Measurements from ENCODE around the gene IL1RL2.

The IL1RL2 gene

DNA sequence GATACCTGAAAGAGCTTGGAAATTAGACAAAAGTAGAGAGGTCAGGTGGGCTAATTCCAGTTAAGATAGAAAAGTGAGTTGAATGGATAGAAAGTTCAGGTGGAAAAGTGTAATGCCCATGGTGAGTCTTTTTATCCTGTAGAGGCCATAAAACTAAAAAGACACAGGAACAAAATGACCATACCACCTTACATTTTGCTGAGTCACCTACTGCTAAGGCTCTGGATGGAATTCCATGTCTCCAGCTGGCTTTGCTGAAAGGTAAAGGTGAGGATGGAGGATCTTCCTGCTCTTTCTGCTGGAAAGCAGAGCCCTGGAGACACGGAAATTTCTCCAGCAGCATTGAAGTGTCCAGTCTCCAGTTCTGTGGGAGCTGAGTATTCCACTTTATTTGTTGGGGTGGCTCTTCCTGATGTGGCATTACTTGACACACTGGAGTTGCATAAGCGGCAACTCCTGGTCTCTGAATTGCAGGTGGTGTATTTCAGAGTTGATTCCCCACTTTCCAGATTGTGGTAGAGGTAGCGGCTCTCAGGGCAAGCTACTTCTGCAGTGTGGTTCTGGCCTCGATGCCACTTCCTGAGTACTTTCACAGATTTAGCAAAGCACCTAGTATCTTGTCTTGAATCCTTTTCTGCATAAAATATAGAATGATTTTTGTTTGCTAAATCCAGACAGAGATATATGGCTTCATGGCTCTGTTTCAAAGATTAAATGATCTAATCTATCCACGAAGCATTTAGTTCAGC lies 10.7 kb downstream of the IL1RL2 start:
- DNase-seq = no peak

DNA sequence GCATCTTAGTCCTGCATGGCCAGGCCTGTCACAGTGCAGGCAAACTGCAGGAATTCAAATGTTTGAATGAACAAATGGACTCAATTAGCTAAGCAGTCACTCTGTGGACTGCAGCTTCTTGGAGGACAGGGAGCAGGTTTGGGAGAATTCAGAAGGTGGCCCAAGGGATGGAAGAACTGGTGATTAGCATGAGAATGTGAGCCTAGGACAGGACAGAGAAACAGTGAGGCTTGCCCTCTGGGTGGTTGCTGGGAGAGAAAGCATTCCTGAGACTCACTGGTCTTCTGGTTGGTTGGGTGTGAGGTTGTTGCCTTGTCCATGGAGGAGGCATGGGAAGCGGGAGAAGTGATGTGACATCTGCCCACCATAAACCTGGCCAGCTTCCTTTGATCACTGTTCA lies 13.7 kb downstream of the IL1RL2 start:
- DNase-seq = no peak

DNA sequence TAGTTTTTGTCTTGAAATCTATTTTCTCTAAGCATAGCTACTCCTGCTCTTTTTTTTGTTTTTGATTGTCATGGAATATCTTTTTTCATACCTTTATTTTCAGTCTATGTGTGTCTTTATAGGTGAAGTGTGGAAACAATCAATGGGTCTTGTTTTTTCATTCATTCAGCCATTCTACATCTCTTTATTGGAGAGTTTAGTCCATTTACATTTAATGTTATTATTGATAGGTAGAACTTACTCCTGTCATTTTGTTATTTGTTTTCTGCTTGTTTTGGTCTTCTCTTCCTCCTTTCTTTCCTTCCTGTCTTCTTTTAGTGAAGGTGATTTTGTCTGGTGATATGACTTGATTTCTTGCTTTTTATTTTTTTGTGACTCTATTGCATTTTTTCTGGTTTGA lies 17.8 kb downstream of the IL1RL2 start:
- no peak for DNase-seq

DNA sequence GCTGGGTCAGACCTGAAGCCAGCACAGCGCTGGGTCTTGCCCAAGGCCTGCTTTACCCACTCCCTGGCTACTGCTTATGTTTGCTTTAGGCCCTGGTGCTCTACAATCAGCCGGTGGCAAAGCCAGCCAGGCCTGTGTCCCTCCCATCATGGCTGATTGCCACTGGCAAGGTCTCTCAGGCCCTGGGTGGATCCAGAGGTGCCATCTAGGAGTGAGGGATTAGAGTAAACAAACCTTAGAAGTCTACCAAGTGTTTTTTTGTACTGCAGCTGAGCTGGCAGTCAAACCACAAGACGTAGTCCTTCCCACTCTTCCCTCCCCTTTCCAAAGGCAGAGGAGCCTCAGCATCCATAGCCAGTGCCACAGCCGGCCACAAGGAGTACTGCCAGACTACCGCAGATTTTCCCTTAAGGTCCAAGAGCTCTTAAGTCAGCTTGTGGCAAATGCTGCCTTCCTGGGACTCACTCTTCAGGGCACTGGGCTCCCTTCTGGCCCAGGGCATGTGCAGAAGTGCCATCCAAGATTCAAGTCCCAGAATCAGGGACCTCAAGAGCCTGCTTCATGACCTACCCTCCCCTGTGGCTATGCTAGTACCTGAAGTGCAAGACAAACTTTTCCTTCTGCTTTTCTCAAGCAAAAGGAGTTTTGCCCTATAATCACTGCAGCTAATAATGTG lies 20.0 kb downstream of the IL1RL2 start:
- no peak for DNase-seq

DNA sequence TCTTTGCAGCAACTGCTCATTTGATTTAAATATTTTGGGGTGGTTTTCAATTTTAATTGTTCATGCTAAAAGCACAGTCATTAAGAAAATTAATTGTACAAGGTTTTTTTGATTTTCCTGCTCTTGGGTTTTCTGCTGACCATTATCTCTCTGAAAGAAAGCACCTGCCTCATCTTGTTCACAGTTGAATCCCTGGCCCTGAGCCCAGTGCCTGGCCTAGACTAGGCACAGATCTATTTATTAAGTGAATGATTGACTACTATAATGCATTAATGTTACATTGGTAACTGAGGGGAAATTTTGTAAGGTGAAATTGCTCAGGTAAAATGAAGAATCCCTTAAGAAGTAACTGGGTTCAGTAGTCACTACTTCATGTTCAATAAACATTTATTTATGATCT lies 22.0 kb downstream of the IL1RL2 start:
- DNase-seq = no peak

DNA sequence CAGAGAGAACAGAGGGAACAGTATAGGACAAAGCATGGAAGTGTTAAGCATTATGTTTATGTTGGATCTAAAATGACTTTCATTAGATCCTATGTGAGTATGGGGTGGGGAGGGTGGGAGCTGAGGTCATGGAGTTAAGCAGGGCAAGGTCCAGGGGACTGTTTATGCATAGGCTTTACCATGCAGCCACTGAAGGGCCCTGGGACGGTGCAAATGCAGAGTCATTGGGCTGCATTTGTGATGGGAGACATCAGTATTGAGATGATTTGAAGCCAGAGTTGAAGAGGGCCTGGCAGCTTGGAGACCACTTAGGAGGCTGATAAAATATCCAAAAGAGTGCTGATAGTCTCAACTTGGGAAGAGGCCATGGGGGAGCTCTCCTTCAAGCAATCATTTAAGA lies 22.7 kb downstream of the IL1RL2 start:
- no peak for DNase-seq

DNA sequence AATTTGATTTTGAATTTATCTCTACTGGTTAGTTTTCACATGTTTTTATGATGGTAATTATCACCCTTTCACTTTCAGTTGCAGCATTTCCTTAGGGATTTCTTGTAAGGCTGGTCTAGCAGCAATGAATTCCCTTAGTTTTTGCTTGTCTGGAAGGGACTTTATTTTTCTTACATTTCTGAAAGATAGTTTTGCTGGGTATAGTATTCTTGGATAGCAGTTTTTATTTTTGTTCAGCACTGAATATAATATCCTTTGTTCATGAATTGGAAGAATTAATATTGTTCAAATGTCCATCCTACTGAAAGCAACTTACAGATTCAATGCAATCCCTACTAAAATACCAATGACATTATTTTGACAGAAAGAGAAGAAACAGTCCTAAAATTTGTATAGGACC lies 30.2 kb downstream of the IL1RL2 start:
- DNase-seq = no peak

DNA sequence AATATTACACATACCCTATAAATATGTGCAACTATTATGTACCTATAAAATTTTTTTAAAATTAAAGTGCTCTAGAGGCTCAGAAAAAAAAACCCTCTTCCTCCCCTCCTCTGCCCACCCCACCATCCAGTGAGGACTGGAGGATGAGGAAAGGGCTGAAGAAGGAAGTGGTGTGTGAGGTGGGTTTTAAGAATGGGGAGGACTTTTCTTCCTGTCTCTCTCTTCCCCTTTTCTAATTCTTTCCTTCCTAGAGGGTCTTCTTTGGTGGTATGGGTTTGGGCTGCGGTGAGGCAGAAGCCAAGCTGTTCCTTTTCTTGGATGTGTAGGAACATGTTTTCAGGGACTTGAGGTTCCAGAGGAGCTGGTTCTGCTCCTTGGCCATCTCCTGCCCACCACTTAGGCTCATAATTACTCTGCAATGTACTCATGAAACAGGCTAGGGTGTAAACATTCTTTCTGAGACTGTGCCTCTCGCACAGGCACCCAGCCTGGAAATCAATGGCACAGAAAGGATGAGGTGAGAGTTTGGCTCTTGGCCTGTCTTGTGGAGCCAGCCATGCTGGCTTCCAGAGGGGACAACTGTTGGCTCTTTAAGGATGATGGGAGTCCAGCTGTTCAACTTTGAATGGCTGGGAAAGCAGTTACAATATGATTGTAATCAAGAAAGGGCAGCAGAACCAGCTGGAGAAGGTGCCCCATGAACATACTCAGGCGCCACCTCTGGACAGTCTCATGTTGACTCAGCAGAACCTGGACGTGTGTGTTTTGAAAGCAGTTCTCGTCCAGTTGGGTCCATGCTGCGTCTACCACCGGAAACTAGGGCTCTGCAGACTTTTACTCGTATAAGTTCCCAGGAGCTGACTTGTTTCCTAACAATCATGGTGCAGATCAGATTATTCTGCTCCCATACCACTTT lies 38.3 kb downstream of the IL1RL2 start:
- no peak for DNase-seq

DNA sequence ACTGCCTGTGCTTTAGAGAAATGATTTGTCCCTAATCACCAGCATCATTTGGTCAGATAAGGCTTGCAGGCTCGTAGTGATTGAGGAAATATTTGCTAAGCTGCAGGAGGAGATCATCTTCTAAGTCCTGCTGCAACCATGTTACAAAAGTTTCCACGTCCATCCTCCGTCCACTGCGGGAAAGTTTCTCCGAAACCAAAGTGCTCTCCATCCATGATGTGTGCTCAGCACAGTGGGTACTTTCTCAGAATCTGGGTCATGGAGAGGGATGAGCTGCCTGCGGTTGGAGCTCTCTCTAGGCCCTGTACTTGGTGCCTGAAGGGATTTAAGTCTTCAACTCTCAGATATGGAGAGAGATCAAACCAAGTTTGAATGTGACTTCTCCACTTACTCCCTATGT lies 39.3 kb downstream of the IL1RL2 start:
- DNase-seq = no peak

DNA sequence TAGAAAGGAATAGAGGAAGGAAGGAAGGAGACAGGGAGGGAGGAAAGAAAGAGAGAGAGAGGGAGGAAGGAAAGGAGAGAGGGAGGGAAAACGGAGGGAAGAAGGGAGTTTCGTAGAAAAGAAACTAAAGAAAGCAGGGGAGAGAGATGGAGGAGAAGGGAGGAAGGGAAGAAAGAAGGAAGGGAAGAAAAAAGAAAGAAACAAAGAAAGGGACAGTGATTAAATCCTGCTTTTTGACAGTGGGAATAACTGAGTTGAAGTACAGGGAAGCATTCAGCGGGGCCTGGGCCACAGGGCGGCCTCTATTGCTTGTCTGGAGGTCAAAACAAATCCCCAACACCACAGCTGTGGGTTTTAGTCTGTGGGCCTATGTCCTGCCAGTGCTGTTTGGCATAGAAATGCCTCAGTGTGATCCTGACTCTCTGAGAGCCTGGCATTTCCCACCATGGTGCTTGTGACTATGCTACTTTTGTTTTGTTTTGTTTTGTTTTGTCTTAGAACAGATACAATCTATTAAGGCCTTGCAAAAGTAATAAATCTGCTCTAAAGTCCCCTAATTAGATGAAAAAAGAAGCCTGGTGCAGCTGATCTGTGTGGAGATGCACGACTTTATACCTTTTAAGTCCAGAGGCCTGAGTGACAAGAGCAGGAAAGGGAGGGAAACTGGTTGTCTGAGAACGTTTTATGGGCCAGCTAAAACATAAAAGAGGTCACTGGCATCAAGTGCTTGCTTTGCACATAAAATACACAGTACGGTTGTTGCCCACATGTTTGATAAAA lies 40.0 kb downstream of the IL1RL2 start:
- DNase-seq = no peak

DNA sequence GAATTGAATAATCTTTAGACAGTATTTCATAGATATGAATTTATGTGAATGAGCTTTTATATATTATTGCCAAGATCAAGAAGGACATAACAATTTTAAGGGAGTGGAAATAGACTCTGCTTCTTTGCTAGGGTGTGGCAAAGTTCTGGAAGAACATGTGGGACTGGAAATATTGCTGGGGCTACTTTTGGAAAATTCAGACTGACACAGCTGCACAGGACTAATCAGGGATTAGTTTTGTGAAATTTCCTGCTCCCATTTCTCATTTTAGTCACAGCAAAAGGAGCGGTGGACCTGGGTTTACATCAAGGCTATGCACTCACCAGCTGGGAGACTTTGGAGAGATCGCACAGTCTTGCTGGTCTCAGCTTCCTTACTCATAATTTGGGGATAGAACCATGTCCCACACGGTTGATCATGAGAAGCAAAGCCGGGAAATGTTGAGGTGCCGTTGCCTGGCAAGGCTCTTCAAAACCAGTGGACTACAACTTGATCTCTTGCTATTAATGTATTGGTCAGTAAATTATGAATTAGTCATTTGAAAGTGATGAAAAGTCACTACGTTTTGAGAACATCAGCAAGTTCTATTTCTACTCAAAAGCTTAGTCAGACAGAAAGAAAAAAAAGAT lies 42.4 kb downstream of the IL1RL2 start:
- no peak for DNase-seq

DNA sequence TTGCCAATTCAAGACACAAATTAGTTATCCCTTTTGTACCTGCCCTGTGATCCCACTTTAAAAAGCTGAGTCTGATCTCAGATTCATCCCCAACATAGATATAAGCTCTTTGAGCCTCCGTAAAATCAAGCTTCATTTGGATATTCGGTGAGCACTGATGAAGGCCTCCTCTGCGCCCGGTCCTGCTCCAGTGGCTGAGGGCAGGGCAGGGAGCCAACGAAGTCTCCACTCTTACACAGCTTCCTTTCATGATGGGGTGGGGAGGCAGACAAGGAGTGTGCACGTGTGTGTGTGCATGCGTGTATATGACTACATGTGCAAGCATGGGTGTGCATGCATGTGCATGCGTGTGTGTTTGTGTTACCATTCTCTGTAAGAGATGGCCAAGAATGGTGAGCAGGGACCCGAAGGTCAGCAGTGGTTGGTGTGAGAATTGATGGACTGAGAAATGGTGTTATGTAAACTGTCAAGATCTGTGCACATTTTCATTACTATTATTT lies 43.6 kb downstream of the IL1RL2 start:
- DNase-seq = no peak

DNA sequence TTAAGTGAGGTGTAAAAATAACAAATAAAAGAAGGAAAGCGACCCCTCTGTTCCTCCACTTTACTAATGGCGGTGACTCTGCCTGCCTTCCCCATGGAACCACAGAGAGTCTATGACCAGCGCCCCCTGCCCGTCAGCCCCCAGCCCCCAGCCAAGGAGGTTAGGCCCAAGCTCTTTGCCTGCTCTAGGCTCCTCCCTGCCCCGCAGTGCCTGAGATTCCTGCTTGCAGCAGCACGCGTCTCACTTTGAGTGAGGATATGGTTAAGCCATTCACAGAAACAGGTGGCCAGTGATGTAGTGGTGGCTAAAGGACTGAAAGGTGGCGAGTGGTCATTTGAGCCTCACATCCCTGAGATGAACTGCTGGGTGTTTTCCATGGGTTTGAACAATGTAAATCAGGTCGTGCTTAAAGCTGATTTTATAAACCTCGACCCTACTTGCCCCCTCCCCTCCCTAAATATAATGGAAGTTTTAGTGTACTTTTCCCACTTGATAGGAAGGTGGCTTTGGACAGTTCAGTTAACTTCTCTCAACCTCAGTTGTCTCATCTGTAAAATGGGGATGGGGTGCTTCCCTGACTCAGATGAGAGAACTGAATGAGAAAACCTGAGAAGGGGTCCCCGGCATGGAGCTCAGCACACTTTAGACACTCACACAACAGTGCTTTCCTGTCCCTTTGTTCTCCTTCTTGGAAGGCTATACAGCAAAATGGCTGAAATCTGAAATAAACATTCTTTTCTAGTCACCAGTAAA lies 46.5 kb downstream of the IL1RL2 start:
- no peak for DNase-seq

DNA sequence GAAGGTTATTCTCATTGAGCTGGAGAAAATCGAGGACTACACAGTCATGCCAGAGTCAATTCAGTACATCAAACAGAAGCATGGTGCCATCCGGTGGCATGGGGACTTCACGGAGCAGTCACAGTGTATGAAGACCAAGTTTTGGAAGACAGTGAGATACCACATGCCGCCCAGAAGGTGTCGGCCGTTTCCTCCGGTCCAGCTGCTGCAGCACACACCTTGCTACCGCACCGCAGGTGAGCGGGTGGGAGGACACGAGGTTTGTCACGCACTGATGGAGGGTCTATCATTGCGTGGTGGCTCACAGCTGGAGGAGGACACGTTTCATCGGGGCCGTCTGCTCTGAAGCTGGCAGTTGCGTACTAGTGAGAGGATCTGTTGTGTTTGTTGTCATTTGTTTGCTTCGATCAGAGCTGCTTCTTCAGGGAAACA lies 48.2 kb downstream of the IL1RL2 start:
- no peak for DNase-seq

DNA sequence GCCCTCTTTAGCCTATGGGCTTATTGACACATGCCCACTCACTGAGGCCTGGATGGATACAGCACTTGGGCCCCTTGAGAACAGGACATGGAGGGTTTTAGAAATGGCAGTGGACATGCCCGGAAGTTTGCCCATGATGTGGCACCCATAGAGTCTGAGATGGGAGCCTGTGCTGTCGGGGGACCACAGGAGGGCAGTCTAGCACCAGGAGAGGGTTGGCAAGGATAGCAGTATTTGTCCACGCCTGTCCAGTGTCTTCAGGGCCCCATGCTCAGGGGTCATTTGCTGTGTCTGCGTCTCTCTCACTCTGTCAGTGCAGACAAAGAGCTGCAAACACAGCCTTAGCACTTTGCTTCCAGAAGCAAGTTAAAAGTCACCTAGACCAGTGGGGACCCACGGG lies 48.7 kb downstream of the IL1RL2 start:
- DNase-seq = no peak

DNA sequence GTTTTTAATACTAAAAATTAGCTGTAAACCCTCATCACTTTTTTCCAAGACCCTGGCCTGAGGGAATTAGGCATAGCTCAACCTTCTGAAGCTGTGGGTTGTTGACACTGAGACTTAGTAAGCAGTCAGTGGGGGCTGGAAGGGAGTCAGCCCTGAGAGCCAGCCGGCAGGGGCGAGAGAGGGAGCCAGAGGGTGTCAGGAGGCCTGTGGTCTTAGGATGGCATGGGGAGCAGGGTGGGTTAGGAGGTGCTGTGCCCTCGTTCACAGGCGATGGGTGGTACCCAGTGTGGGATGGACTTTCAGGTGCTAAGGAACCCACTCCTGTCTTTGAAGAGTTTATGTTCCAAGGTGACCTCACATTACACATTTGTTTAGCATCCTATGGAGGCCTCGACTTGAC lies 49.3 kb downstream of the IL1RL2 start:
- no peak for DNase-seq

DNA sequence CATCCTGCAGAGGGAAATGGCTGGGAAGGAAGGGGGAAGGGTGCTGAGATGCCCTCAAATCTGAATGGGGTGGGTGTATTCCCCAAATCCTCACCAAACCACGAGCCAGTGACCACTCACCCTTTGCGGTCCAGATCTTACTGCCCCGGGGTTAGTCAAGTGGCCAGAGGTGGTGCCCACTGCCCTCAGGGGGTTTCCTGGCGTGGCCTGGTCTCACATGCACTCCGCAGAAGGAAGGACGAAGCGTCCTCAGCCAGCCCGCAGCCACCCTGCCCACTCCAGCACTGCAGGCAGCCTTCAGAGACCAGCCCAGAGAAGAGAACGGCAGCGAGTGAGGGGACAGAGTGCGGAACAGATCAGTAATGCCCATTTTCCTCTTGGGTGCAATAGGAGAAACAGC lies 50.4 kb downstream of the IL1RL2 start:
- DNase-seq = no peak

DNA sequence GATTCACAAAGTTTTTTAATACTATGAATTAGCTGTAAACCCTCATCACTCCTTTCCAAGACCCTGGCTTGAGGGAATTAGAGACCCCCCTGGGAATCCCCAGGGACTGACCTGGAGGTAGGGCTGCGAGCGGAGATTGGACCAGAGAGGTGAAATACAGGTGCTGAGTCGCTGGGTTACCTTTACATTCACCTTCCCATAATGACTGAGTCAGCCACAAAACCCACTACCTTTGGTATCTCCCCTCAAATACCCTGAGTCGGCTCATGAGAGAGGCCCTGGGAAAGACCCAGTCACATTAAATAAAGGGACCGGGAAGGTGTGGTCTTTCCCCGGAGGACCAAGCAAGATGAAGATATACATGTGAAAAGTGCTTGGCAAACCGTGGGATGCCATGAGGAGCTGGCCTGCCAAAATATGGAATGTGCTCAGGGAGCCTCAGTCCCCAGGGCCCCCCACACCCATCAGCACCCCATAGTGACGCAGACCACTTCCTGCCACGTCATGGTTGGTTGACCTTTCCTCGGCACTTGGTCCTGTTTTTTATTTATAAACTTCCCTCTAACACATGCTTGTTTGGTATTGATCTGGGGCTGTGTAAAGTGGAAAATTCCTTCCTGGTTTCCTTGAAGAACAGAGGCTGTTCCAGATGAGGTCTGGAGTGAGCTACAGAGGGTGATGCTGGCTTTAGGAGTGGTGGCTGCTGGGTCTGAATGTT lies 51.4 kb downstream of the IL1RL2 start:
- no peak for DNase-seq

DNA sequence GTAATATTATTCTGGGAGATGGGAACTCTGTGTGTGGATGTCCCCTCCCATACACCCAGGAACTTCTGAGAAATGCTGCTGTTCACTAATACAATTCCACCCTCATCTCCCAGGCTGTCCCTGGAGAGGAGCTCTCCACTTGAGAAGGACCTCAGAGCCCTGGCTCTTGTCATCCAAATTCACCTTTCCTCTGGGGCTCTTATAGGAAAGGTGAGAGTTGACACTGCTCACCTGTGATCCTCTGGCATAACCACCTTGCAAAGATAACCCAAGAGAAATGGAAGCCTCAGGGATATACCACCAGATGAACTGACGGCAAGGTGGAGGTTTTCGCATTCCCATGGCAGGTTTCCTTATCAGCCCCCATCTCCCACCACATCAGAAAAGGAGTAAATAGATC lies 52.0 kb downstream of the IL1RL2 start:
- no peak for DNase-seq

DNA sequence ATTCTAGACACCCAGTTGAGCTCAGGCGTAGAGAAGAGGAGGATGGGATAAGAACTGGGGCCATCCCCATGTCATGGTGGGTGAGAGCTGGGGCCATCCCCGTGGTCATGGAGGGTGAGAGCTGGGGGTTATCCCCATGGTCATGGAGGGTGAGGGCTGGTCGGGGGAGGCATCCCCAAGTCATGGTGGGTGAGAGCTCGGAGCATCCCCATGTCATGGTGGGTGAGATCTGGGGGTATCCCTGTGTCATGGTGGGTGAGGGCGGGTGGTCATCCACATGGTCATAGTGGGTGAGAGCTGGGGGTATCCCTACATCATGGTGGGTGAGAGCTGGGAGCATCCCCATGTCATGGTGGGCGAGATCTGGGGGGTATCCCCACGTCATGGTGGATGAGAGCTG lies 52.5 kb downstream of the IL1RL2 start:
- no peak for DNase-seq
